ENCODE results near the gene GRAMD2A. TPM values are rescaled to one million over a fixed set of nuclear protein-coding genes. Genes with fewer than 3 reads are reported as not detected.

GRAMD2A gene
- total RNA-seq, 1 donor from 2014 or later, result not detected

DNA sequence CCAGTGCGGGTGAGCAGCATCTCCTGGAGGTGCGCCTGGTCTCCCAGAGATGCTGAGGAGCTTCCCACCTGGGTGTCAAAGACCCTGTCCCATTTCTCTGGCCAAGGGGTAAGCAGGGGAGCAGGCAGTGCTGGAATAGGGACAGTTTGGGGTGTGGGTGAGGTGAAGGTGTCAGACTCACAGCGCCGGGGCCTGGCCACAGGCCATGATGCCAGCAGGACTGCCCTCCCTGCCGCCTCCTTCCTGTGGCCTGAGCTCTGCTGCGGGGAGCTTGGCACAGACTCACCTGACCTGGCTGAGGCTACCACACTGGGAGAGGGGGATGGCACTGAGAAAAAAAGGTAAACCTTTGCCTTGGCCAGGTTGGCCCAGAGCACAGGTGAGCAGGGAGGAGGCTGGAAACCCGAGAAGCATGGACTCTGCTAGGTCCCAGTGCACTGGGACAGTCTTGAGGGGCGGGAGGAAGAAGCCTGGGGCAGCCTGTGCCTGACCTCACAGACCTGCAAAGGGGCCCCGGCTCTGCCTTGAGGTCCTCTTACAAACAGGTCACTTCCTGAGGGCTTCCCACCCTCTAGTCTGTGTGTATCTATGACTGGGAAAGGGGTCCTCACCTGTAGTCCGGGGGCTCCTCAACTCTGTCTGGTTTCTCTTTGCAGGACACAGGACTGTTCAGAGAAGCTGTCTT is 28.2 kb downstream of the GRAMD2A start:
- intact Hi-C loops (cut with micrococcal nuclease), result no loop called here

DNA sequence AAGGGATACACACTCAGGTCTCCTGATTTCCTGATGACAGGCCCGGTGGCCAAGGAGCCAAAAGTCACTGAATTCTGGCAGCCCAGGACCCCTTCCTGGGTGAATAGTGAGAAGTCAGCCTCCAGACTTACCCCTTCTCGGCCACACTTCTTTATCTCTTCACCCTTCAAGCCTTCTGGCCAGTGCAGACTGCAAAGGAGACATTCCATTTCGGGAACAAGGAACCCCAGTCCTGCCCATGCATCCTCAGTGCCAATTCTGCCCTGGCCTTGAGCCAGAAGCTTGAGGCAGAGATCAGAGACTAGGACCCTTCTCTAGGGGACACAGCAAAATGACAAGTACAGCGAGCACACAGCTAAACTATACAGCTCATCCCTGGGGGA is 28.8 kb downstream of the GRAMD2A start:
- intact Hi-C loops (cut with micrococcal nuclease), result no loop called here

DNA sequence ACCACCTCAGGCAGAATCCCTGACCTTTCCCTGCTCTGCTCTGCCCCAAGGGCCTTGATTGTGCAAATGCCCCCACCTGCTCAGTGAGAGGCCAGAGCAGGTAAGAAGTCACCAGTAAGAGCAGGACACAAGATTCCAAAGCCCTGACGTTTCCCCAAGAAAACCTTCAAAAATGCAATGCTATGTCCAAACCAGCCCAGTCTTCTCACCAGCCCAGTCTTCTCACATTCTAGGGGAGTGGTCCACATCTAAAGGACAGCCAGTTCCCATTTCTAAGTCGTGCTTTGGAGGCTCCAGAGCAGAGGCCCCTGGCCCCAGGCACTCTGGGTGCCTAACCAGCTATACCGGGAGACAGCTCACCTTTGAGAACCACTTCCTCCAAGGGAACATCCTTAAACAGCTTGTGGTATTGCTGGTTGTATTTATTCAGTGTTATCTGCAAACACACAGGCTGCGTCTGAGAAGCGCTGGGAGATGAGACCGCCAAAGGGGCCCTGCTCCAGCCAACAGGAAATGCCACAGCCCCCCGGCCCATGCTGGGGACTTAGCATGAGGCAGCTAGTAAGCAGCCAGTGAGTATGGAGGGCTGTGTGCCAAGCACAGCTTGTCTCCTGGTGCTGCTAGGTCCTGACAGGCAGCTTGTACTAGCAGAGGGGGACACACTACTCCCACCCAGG is 29.3 kb downstream of the GRAMD2A start:
- intact Hi-C loops (cut with micrococcal nuclease), result no loop called here

DNA sequence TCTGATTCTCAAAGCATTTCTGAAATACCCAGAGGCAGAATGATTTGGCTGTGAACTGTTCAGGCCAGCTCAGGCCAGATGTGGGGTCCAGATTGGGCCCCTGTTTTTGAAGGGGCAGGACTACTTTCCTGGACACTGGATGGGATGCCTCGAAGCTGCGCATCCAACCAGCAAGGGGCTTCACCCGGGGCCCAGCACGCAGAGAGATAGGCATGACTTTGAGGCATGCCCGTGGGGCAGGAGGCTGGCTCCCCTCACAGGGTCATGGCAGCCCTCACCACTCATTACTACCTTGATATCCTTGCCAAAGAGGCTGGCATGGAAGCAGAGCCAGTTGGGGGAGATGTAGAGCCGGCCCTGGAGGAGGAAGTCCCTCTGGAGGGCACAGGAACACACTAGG is 30.1 kb downstream of the GRAMD2A start:
- intact Hi-C loops (cut with micrococcal nuclease), result no loop called here

- intact Hi-C loops (cut with micrococcal nuclease), result no loop called here
These were observed 30.7 kb downstream of the GRAMD2A start for GRCh38 chr15:72166716-72167417.

DNA sequence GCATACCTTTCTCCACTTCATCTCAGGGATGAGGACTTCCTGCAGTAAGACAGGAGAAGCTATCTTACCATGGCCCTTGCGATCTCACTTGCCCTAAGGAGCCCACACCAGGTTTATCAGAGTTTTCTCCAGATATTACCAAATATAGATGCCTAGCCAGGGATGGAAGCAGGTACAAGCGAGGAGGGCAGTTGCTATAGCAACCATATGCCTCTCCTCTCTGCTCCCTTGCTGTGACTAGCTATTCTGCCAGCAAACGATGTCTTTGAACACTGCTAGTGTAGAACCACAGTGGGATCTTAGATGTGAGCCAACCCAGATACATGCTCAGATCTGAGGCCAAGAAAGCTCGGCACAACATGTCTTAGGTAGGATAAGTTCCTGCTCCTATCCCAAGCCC is 33.9 kb downstream of the GRAMD2A start:
- intact Hi-C loops (cut with micrococcal nuclease), result no loop called here

DNA sequence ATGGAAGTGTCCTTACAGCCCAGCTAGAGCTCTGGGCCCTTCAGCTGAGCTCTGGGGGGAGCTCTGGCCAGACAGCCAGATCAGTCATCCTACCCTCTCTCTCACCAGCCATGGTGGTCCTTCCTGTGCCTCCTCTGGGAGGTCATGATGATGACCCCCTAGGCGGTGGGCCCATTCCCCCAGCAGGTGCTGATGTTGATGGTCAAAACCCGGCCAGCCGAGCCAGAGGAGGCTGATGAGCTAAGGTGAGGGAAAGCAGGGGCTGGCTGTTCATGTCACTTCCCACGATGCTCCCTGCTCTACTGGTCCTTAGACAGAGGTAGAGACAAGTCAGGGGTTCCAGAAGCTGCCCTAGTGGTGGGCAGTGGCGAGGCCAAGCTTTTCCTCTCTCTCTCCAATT is 35.0 kb downstream of the GRAMD2A start:
- intact Hi-C loops (cut with micrococcal nuclease), result no loop called here

GRCh38 chr15:72161361-72162132 is 36.0 kb downstream of the GRAMD2A start:
- intact Hi-C loops (cut with micrococcal nuclease), result no loop called here

DNA sequence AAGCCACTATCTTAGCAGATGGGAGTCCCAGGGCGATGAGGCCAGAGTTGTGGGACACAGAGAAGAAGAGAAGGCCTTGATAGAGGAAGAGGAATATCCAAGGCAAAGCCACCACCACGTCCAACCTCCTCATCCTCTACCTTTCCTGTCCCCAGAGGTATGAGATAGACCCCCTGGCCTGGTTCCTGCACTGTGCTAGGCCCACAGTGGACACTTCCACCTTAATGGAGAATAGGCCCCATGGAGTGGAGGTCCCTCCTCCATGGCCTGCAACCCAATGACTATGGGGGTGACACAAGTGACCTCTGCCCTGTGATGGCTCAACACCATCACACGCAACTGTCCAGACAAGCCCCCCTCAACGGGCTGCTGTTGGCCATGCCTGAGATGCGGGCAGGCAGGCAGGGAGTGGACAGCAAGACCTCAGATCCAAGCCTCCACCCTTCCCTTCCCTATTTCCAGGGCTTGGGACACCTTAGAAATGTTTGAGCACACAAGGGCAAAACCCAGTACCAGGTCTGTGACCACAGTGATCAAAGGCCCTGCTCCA is 36.8 kb downstream of the GRAMD2A start:
- intact Hi-C loops (cut with micrococcal nuclease), result no loop called here

GRCh38 chr15:72156928-72157327 is 40.7 kb downstream of the GRAMD2A start:
- intact Hi-C loops (cut with micrococcal nuclease), result loop anchor here (1.0 to 5.0 kb wide), 3 partner anchors 355 to 412 kb away; no protein-coding TSS in a partner anchor

GRCh38 chr15:72155635-72156616 is 41.7 kb downstream of the GRAMD2A start:
- intact Hi-C loops (cut with micrococcal nuclease), result loop anchor here (1.0 to 5.0 kb wide), 3 partner anchors 354 to 411 kb away; no protein-coding TSS in a partner anchor

GRCh38 chr15:72155003-72155621 is 42.5 kb downstream of the GRAMD2A start:
- intact Hi-C loops (cut with micrococcal nuclease), result loop anchor here (5.0 kb wide), 1 partner anchor 353 kb away; no protein-coding TSS in a partner anchor

GRCh38 chr15:72154316-72154715 is 43.3 kb downstream of the GRAMD2A start:
- intact Hi-C loops (cut with micrococcal nuclease), result no loop called here

- intact Hi-C loops (cut with micrococcal nuclease), result no loop called here
These were observed 44.2 kb downstream of the GRAMD2A start for GRCh38 chr15:72153269-72154000.

- intact Hi-C loops (cut with micrococcal nuclease), result no loop called here
These were observed 50.2 kb downstream of the GRAMD2A start for GRCh38 chr15:72147418-72147817.

DNA sequence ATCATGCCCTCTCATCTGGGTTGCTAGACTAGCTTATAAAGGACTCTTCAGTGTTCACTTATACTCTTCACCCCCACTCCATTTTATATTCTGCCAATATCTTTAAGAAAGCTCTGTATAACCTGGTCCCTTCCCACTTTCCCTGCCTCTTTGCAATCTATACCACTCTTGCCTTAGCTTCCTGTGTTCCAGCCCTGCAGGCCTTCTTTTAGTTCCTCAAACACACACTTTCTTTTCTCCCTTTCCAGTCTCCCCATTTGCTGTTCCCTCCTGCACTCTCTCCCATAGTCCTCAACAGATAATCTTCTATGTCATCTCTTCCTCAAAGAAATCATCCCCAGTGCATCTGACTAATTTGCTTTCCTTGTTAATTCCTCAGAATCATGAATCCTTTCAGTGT is 50.7 kb downstream of the GRAMD2A start:
- intact Hi-C loops (cut with micrococcal nuclease), result no loop called here

GRCh38 chr15:72146221-72146620 is 51.4 kb downstream of the GRAMD2A start:
- intact Hi-C loops (cut with micrococcal nuclease), result no loop called here

- intact Hi-C loops (cut with micrococcal nuclease), result no loop called here
These were observed 56.2 kb downstream of the GRAMD2A start for GRCh38 chr15:72141171-72142084.

All from T-helper 2 cell treated with Interferon-gamma antibody and Interleukin-4, amounts not matched to agents 100 ng/mL and 5 ng/mL, for 36 hours (primary cell).